ENCODE measurements around the gene SI.
"Not testable (repeated sequence)": the region's sequence is repeated elsewhere in the genome, so short reads cannot be mapped to it uniquely, and the experiment has no call there.

SI gene

GRCh38 chr3:165078293-165078692 is at the start of gene SI:
Gene SI (minus strand): TSS chr3:165078496. CDS start chr3:165076012, 2,484 bp downstream.
- DNase-seq, result no peak

DNA sequence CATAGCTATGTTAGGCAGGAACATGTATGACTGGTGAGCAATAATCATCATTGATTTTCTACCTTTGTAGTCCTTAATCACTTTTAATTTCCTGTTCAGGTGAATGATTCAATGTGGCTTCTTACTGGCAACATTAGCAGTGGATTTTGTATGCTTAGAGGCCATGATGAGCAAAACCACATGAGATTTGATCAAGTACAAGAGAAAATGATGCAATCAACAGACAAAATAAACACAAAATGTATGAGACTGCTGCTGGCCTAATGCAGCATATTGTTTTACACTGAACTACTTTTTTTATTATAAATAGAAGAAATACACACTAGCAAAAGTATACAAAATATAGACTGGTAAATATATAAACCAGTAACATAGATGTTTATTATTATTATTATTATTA is 47.5 kb upstream of the SI start:
- peak; percentile 1 for DNase-seq

- DNase-seq, result no peak
Measured at GRCh38 chr3:165111401-165111800, 33.1 kb upstream of the SI start.

- DNase-seq, result no peak
Measured at GRCh38 chr3:165103616-165104015, 25.3 kb upstream of the SI start.

DNA sequence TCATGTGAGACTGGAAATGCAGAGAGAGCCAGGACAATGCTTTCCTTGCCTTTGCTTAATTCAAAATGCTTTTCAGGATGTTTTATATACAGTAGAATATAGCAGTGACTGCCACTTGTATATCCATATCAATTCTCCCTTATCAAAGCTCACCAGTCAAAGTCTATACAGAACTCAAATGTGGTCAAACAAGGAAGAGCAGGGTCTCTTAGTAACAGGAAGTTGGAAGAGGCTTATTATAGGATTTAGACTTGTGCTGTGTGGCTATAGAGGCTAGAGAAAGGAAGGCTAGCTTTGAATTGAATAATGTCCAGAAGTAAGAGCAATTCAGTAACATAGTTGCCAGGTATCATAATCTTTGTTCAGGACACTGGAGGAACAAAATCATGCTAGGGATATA is 4.4 kb upstream of the SI start:
- no peak for DNase-seq

DNA sequence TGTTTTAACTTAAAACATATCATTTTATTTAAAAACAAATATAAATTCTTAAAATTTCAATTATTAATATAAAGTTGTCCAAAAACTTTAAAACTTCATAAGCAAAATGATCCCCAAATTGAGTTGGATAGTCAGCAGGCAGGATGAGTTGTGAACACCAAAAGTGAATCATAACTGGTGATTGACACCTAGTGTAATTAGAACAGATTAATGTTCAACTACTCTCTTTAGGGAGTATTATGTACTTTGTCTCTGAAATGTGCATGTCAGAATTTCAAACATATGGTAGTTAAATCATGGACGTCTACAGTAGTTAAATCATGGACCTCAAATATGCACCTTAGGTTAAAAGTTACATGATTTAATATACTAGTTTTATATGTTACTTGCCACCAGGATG is 2.9 kb upstream of the SI start:
- DNase-seq, result no peak

DNA sequence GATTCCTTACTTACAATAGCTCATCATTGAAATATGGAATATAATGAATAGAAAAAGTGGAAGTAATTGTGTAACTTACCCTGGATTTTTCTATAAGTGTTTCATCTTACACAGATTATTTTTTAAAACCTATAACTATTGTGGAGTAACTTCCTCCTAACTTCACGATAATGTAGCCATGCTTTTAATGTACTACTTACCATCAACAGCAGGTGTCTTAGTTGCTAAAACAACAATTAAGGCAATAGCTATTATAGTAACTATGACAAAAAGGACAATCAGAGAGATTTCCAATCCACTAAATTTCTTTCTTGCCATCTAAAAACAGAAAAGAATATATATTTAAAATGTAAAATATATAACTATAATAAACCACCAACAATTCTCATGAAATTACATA is 2.6 kb downstream of the SI start:
- no peak for DNase-seq

- DNase-seq, result no peak
Measured at GRCh38 chr3:165070682-165071081, 7.6 kb downstream of the SI start.

- no peak for DNase-seq
Measured at GRCh38 chr3:165056510-165056909, 21.8 kb downstream of the SI start.

DNA sequence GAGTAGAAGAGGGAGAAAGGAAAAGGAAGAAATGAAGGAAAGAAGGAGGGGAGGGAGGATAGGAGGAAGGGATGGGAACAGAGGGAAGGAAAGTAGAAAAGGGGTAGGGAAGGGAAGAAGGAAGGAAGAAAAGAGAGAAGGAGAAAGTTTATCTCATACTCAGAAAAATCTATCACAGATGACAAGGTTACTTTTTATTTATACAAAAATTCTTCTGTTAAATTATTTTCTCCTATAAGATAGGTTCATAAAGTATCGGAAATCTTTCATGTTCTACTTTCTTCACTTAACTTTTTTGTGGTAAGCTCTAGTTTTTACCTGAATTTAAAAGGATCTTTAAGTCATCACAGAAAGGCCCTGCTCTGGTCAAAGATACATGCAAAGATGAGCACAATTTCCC is 38.1 kb downstream of the SI start:
- DNase-seq, result no peak

DNA sequence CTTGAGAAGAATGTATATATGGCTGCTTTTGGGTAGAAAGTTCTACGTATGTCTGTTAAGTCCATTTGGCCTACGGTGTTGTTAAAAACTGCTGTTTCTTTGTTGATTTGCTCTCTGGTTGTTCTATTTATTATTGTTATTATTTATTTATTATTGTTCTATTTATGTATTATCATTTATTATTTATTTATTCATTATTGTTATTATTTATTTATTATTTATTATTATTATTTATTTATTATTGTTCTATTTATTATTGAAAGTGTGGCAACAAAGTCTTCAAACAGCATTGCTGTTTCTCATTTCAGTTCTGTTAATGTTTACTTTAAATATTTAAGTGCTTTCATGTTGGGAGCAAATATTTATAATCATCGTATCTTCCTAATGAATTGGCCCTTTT is 66.7 kb downstream of the SI start:
- no peak for DNase-seq

DNA sequence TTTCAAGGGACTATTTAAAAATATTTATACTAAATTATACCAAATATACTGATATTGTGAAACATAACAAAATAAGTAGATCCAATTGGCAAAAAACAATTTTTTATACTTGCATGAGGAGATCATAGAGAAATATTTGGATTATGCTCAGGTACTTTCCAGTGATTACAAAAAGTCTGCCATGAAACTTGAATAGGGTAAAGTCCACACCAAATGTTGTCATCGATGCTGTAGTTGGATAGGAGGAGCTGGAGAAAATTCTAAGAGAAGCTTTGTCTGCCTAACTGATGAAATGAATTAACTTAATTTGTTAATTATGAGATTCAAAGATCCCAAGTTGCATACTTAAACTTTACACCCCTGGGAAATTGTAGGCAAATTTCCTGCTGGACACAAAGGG is 93.3 kb downstream of the SI start:
- DNase-seq, result no peak

DNA sequence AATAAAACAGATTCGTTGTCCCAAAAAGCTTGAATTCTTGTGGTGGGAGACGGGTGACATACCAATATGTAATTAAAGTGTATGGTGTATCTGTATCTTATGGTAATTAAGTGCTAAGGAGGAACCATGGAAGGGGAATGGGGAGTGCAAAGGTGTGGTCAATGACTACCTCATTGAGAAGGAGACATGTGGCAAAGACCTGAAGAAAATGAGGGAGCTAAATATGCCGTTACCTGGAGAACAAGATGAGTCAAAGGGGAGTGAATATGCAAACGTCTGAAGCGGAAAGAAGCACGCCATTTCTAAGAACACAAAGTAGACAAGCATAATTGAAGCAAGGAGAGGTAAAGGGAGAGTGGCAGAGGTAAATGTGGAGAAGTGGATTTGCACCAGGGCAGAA is 115.7 kb downstream of the SI start:
- DNase-seq, result no peak

DNA sequence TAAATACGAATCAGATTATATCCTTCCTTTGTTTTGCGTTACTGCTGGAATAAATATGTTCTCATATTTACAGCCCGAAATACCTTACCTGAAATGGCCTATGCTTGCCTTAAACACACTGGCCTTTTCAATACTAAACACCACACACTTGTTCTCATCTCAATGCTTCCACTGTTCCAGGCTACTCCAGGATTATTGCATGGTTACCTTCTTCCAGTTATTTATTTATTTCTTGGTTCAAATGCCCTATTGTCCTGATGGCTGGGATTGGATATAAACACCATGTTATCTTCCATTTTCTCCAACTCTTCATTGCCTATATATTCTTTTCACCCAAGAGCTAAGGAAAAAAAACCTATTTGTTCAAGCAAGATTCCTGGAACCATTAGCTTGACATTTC is 125.3 kb downstream of the SI start:
- DNase-seq, result no peak

DNA sequence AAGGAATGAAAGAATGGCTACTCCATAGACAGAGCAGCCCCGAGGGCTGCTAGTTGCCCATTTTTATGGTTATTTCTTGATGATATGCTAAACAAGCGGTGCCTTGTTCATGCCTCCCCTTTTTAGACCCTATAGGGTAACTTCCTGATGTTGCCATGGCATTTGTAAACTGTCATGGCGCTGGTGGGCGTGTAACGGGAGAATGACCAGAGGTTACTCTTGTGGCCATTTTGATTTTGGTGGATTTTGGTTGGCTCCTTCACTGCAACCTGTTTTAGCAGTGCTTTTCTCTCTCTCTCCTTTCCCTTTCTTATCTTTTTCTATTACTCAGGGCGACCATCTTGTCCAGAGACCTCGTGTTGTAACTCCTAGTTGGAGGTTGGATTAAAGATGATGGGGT is 126.9 kb downstream of the SI start:
- not testable (repeated sequence) for DNase-seq

GRCh38 chr3:164940745-164941144 is 137.6 kb downstream of the SI start:
- no peak for DNase-seq

- no peak for DNase-seq
Measured at GRCh38 chr3:164929642-164930041, 148.7 kb downstream of the SI start.

Data from DMS53 (cell line).